Stimulated activated CD4-positive, alpha-beta T cell treated with anti-CD3 and anti-CD28 coated beads, Interleukin-12 subunit alpha, Interleukin-12 subunit beta, amount 100 ng/mL, for 4 hours (primary cell): ENCODE results near the gene SLC9A4.

Experiments
- DNase-seq: peaks from one replicate; pipeline ENCODE4 v3.0.0-alpha.2; 2020

SLC9A4 gene, protein sequence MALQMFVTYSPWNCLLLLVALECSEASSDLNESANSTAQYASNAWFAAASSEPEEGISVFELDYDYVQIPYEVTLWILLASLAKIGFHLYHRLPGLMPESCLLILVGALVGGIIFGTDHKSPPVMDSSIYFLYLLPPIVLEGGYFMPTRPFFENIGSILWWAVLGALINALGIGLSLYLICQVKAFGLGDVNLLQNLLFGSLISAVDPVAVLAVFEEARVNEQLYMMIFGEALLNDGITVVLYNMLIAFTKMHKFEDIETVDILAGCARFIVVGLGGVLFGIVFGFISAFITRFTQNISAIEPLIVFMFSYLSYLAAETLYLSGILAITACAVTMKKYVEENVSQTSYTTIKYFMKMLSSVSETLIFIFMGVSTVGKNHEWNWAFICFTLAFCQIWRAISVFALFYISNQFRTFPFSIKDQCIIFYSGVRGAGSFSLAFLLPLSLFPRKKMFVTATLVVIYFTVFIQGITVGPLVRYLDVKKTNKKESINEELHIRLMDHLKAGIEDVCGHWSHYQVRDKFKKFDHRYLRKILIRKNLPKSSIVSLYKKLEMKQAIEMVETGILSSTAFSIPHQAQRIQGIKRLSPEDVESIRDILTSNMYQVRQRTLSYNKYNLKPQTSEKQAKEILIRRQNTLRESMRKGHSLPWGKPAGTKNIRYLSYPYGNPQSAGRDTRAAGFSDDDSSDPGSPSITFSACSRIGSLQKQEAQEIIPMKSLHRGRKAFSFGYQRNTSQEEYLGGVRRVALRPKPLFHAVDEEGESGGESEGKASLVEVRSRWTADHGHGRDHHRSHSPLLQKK

DNA sequence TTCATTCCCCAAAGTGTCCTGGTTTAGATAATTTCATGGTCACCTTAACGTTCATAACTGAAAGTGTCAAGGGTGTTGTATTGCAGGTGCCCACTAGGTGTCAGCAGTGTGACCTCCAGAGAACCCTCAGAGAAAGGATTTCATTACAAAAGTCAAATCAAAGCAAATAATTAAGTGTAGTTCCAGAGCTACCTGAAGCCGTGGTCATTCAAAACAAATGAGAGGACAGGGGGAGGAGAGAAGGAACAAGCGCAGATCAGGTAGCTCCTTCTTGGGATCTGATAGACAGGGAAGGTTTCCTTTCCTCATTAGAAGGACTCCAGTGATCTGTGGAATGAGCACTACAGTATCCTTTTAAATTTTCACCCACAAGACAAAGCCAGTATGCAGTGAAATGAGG is at the start of gene SLC9A4:
SLC9A4 (plus strand) TSS at position 207 of the 400 bp plus-strand sequence. CDS start 534 bp downstream, outside the sequence.
- DNase-seq, result peak; percentile 54

DNA sequence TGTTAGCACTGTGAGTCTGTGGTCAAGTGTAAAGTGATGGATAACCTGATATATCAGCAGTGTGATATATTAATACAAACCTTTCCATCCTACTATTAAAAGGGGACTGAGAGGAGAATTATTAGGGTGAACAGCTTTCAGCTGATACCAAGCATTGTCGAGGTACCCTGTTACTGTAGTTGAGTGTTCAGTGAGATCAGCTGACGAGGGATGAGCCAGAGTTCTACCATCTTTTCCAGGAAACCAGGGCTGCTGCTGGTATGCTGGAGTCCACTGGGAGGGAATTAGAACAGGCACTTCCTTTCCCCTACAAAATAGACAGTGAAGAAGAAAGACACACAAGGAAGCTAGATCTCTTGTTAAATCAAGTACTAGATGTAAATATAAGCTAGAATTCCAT is 49.7 kb upstream of the SLC9A4 start:
- DNase-seq, result no peak

DNA sequence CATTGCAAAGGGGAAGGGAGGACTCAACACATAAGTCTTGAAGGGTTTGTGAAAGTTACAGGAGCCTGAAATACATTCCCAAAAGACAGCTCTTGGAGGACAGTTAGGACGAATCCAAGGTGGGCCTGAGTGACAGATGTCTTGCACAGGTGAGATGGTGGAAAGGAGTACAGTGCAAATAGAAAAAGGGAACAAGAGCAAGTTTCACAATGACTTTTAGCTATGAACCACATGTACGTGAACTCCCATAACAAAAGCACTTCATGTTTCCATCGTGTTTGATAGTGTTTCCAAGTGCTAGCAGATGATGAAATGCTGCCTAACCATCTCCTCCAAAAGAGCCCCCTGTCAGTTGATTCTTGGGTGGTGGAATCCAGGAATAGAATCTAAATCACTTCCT is 48.3 kb upstream of the SLC9A4 start:
- DNase-seq, result no peak

DNA sequence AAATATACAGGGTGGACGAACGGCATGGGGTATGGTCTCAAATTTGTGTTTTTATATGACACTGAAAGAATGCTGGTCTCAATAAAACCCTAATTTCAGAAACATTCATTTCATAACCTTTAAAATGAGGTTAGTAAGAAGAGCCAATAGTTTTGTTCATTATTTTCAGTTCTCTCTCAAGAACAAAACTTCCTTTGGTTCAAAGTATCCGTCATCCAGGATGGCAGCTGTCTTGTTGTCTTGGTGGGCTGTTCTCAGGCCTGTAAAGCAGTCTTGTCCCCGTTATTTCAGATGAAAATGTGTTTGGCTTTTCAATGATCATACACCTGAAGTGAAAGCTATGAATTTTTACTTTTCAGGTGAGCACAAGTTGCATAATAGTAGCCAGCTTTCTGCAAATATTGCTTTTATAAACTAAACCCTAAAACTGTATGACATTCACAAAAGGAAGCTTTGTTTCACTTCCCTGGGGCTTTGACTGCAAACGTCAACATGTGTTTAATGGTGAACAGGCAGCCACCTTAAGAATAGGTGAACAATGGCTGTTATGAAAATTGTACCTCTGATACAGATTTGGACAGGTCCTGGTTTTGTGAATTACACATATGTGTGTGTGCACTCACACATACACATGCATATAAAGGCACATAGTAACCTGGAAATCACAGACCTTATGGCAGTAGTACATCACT is 47.4 kb upstream of the SLC9A4 start:
- DNase-seq, result no peak

DNA sequence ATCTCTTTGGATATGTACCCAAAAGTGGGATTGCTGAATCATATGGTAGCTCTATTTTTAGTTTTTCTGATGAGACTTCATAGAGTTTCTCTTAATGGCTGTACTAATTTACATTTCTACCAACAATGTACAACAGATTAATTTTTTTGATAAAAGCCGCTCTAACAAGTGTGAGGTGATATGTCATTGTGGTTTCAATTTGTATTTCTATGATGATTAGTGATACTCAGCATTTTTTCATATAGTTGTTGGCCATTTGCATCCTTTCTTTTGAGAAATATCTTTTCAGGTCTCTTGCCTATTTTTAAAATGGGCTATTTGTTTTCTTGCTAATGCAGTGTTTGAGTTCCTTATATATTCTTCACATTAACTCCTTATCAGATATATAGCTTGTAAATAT is 45.8 kb upstream of the SLC9A4 start:
- DNase-seq, result no peak

DNA sequence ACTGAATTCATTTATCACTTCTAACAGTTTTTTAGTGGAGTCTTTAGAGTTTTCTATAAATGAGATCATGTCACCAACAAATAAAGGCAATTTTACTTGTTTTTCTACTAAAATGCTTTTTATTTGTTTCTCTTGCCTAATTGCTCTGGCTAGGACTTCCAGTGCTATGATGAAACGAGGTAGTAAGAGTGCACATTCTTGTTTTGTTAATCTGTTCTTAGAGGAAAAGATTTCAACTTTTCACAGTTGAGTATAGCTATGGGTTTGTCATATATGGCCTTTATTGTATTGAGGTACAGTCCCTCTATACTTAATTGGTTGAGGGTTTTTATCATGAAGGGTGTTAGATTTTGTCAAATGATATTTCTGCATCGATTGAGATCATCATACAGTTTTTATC is 44.5 kb upstream of the SLC9A4 start:
- DNase-seq, result no peak

DNA sequence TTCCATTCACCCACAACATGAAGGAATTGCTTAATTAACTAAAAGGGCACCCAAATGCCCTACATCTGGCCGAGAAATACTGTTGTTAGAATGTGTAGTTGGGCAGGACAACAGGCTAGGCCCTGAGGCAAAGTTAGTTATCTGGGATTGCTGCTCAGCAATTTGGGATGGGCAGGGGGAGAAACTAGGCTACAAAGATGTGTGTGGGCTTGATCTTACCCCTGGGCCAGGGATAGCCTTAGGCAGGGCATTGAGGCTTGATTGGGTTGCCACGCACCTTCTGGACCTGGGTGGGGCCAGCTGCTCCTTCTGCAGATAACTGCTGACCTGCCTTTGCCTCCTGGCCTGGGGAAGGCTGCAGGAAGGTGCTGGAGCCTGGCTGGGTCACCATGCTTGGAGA is 40.6 kb upstream of the SLC9A4 start:
- DNase-seq, result no peak

DNA sequence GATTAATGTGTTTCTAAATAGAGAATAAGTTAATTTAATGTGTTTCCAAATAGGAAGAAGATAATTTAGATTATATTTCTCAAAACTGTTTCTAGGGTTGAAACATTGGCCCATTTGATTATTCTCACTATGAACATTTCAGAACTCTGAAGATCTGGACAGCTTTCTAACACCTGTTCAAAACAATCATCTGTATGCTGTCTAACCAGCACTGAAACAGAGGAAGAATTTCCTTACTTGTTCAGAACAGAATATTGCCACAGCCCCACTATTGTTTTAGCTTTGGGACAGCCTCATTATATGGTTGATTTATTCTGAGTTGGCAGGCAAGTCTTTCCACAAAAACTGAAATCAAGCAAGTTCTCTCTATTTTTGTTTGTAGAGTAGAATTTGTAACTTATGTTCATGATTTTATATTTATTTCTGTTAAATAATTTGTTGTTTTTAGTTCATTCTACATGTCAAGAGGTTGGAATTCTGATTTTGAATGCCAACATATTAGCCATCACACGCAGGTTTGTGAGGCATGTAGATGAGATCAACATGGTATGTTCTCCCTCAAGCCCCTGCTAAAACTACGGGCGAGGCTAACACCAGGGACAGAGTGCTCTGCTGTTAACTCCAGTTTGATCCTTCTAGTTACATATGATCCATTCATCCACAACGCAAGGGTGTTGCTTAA is 38.9 kb upstream of the SLC9A4 start:
- DNase-seq, result no peak

DNA sequence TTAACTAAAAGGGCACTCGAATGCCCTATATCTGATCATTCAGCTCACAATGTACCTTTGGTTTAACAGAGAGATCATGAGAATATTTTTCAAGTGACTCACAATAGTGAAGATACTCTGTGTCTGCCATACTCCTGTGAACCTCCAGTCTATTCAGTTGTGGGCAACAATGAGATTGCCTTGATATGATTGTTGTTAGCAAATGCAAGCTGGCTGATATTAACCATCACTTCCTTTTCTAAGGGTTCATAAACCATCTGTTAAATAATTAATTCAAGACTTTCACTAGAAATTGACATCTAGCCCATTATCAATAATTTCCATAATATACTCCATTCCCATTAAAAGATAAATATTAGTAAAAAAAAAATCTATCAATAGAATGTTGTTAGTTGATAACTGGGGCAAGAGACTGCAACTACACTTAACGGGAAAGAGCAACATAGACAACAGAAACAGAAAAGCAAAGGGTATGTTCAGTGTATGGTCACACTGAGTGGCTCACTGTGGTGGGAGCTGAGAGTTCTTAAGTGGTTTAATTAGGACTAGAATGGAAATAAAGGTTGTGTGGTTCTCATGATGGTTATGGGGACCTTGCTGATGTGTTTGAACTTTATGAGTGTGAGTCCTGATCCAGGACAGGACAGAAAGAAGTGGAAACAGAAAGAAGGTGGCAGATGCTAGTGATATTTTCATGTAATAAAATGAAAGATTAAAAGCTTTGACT is 38.2 kb upstream of the SLC9A4 start:
- no peak for DNase-seq

DNA sequence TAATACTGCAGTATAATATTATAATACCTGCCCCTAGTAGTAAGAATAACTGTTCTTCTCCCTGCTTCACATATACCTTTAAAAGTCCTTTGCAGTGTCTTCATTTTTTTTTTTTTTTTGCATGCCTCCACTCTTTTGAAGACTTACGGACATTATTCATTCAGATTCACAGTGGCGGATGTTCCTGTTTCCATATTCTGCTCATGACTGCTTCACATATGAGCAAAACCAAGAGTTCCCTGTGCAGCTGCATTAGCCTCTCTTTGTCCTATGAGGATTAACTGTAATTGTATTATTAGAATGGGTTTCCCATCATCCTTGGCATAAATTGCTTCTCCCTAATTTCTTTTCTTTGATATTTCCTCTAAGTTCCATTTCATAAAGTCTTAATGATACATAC is 37.3 kb upstream of the SLC9A4 start:
- DNase-seq, result no peak

DNA sequence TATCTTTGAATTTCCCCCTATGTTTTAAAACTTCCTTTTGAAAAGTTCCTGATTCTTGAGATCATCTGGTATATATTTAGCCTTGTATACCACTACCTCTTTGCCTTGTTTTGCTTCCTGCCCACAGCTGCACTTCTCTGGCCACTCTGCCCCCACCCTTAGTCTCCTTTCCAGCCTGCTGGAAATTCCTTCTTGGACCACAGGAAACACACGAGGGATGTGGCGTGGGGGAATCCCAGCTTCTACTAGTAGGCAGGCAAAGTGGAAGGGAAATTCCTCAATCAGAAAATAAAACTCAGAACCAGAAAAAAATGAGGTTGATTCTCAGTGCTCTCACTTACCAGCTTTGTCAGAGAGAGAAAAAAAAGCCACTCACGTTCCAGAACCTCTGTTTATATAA is 36.7 kb upstream of the SLC9A4 start:
- no peak for DNase-seq

DNA sequence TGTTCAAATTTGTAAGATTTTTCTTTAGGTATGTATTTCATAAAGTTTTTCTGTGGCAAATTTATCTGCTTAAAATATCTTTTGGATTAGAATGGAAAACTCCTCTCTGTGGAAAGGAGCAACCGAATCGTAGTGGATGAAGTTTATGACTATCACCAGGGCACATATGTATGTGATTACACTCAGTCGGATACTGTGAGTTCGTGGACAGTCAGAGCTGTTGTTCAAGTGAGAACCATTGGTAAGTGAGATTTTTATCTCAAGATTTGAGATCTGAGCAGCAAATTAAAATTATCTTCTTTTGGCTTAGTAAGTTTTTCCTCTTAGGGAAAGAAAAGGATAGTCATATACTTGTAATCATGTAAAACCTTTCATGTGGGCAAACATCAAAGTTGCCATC is 35.9 kb upstream of the SLC9A4 start:
- no peak for DNase-seq

DNA sequence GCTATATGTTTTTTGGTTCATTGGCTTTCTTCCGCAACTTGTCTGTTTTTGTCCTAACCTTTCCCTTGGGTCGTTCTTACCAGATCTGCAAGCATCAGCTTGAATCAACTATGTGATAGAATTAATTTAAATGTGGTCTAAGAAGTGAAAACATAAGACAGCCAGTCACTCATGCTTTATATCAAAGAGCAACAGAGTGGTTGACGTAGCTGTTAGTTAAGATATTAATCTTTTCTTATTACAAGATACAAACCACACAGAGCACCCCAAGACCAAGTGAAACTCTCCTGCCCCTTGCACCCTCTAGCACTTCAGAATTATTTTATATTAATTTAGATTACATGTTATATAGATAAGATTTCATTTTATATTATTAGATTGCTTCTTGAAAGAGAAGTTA is 34.9 kb upstream of the SLC9A4 start:
- DNase-seq, result no peak

DNA sequence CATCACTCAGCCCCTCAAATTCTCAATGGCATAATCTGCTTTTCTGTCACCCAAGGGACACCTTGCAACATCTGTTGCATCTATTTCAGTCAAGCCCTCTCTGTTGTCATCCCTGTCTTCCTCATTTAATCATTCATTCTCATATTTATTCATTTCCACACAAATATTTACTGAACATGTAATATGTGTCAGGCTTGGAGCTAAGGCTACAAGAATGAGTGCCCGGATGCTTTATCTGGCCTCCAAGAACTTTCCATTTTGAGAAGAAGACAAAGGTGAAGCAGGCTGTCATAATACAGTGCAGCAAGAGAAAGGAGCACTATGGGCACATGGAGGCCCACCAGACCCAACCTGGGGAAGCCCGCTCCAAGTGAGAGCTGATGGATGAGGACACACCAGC is 34.4 kb upstream of the SLC9A4 start:
- no peak for DNase-seq

DNA sequence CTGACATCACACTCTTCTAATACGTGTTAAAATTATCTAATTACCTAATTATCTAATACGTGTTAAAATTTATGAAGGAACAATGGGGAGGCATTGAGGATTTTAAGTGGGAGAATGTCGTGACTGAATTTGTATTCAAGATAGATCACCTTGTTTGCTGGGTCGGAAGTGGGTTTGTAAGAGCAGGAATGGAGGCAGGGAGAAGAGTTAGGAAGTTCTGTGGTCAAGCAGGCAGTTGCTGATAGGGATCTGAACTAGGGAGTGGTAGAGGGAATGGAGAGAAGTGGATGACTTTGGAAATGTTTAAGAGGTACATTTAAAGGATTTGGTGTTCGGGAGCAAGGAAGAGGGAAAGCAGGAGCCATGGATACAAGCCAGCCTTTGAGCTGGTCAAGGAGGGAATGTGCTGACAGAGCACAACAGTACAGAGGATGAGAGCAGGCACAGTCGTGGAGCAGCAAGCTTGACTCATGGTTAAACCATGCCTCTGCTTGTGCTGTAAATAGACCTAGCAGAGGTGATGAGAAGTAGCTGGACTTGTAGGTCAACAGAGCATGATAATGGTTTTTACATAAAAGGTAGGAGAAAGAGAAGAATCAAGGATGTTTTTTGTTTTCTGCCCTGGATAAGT is 33.8 kb upstream of the SLC9A4 start:
- DNase-seq, result no peak

DNA sequence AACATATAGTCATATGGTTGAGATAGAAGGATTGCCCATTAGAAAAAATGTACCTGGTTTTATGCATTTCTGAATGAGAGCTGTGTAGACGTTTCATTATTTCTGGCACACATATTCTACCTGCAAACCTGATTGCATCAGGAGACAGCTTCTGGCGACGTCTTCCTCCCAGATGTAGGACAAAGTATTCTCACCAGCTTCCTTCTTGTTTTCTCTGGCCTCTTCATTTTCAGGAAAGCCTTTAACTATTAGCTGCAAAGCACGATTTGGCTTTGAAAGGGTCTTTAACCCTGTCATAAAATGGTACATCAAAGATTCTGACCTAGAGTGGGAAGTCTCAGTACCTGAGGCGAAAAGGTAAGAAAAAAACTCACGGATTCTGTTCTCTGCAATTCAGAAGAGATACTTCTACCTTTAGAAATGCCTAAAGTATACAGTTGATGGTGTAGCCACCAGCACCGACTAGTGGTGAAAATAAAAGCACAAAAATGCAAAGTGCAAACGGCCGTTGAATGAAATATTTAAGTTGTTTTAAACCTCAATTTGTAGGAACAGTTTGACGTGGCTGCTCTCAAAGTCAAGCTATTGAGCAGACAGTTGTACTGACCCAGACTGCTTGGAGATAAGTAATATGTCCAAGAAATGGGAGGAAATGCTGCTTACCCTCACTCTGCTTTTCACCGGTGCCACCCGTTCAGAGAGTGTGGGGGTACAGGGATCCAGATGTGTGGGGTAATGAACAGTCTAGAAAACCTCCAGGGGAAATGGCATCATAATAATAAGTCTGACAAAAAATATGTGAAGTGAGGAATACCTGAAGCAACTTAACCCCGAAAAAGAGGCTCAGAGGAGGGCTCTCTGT is 29.8 kb upstream of the SLC9A4 start:
- DNase-seq, result peak; percentile 19

DNA sequence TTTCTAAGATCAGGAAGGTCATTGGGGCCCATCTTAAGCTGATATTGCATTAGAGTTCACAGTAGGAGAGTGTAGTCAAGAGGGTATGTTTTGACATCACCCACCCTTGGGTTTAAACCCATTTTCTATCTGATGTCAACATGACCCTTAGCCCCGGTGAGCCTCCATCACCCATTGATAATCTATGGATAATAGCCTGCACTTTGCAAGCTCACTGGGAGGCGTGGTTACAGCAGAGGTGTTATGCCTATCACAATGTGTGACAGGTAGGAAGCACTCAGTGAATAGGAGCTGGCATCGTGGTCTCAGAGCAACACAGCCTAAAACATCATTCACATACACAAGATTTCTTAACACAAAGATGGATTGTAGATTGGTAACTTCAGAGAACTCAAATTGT is 28.8 kb upstream of the SLC9A4 start:
- DNase-seq, result no peak

DNA sequence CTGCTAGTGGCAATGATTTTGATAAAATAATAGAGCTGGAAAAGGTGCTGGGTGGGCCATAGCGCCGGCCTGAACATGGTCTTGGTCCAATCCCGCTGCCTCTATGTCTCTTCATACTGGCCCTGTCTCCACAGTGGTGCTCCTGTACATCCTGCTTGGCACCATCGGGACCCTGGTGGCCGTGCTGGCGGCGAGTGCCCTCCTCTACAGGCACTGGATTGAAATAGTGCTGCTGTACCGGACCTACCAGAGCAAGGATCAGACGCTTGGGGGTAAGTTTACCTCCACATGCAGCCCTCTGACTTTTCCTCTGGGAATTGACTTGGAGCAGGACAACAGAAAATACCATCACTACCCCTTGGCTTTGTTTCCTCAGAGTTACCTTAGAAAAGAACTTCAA is 26.1 kb upstream of the SLC9A4 start:
- DNase-seq, result no peak

DNA sequence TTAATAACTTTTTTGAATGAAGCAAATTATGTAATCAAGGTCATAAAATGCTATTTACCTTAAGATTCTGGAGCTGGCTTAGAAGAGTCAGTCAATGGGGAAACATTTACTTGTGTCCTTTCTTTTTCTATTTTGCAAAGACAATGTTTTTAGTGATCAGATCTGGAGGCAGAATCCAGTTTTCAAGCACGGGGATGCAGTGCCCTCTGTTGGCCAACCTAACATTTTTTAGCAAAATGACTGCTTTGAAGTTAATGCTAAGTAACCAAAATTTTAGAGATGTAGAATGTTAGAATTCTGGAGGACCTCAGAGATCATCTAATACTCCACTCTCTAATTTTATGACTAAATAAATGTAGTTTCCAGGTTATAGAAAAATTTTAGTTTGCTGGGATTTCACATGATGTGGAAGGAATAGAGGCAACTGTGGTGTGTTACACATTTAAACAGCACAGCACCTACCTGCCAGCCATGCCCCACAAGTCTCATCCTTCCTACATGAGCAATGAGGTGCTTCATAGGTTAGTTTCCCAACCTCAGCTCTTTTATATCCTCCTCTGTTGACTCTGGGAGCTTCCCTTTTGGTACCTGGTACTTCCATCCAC is 23.6 kb upstream of the SLC9A4 start:
- peak; percentile 68 for DNase-seq

DNA sequence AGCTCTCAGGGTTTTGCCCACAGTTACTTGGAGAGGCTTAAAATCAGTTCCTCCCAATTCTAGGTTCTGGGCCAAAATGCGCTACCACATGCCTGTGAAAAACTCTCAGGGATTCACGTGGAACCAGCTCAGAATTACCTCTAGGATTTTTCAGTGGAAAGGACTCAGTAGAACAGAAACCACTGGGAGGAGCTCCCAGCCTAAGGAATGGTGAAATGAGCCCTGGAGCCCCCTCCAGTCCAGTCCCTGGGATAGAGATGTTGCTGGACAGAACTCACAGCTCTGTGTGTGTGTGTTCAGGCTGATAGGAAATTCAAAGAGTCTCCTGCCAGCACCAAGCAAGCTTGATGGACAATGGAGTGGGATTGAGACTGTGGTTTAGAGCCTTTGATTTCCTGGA is 21.1 kb upstream of the SLC9A4 start:
- DNase-seq, result no peak

DNA sequence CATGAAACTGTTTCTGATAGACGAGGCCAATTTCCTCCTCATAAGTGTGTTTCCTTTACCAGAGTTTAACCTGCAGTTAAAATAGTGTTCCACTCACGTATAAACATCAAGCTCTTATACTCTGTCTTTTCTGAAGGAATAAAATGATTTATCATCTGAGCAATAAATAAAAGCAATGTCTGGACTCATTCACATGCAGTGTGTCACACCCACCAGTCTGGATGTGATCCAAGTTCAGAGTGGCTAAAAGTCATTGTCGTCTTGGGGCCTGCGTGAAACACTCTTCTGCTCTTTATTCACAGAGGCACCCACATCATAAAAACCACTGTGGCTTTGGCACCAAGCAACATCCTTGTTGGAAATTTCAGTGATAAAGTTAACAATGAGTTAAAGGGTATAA is 19.5 kb upstream of the SLC9A4 start:
- DNase-seq, result no peak
